ENCODE measurements around the gene EXOC6.
"Not testable (repeated sequence)": the region's sequence is repeated elsewhere in the genome, so short reads cannot be mapped to it uniquely, and the experiment has no call there.

The EXOC6 gene

DNA sequence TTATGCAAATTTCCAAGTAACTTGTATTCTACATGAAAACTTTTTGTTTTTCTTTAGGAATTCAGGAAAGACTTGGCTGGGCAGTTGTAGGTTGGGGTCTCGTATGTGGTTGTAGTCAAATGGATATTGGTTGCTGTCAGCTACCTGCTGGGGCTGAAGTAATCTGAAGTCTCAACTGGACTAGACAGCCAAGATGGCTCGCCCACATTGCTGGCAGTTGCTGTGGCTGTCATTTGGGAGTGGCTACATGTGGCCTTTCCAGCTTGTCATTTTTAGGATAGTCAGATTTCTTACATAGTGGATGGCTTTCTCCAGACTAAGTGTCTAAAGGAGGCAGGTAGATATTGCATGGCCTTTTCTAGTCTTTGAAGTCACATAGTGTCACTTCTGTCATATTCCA lies 32.6 kb downstream of the EXOC6 start:
- DNase-seq = no peak

DNA sequence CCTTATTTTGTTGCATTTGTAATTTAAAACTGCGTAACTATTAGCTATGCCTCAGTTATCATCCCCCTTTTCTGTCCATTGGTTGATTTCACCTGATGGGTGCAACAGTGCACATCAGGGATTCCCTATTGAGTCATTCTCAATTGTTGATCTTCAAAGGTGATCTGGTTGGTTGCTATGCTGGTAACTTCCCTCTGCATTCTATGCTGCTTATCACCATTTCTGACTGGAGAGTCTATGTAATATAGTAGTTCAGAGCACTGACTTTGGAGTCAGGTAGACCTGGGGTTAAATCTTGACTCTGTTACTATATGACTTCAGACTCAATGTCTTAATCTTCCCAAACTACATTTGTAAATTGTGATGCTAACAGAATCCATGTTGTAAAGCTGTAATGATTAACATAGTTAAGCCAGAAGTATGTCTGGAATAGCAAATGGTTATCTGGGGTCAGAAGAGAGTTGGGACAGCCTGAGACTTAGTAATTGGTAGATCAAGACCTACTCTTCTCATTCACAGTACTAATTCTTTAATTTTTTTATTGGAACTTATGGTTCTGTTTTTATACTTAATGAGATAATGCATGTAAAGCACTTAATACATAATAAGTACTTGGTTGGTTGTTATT lies 38.1 kb downstream of the EXOC6 start:
- DNase-seq = no peak

DNA sequence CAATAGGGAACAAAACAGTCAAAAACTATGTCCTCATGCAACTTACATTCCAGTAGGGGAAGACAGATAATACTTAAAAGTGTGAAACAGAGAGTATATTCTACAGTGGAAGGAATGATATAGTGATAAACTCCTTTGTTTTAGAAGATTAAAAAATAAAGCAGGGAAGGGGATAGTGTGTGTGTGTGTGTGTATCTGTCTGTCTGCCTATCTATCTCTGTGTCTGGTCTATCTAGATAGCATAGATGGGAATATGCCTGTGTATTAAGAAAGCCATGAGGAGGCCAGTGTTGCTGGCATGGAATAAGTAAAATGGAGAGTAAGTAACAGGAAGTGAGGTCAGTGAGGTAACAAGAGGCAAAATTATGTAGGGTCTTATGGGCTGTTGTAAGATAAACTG lies 42.2 kb downstream of the EXOC6 start:
- no peak for DNase-seq

DNA sequence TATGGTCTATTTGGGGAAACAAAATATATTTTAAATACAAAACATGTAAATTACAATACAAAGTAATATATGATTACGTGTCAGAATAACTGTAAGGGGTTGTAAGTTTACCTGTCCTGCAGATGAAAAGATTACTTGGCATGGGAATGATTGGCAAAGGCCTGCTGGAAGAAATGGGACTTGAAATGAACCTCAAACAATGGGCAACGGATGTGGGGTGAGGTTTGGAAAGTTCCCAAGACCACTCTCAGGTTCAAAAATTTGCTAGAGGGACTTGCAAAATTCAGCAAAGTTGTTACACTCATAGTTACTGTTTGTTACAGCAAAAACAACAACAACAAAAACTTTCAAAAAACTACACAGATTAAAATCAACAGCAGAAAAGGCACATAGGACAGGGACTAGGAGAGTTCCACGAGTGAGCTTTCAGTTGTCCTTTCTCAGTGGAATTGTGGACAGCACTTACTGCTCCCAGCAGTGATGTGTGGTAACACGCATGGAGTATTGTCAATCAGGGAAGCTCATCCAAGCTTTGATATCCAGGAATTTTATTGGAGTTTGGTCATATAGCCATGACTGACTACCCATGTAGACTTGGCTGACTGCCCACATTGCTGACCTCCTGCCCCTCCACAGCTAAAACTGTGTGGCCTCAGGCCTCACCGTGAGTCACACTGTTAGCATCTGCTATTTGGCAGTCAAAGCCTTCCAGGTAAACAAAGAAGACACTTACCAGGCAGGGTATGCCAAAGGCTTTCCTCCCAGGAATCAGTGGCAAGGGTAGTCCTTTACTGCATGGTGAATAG lies 43.8 kb downstream of the EXOC6 start:
- no peak for DNase-seq

DNA sequence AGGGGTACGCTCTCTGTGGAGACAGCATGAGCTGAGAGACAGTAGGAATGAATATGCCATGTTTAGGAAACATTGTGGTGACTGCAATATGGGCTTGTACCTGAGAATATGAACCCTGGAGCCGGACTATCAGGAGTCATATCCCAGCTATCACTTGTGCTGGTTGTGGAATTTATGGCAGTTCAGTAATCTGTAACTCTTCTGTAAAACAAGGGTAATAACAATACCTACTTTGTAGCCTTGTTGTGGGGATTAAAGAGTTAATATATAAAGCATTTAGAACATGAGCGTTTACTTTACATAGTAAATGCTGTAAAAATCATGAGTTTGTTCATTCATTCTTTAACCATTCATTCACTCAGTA lies 44.4 kb downstream of the EXOC6 start:
- DNase-seq = no peak

DNA sequence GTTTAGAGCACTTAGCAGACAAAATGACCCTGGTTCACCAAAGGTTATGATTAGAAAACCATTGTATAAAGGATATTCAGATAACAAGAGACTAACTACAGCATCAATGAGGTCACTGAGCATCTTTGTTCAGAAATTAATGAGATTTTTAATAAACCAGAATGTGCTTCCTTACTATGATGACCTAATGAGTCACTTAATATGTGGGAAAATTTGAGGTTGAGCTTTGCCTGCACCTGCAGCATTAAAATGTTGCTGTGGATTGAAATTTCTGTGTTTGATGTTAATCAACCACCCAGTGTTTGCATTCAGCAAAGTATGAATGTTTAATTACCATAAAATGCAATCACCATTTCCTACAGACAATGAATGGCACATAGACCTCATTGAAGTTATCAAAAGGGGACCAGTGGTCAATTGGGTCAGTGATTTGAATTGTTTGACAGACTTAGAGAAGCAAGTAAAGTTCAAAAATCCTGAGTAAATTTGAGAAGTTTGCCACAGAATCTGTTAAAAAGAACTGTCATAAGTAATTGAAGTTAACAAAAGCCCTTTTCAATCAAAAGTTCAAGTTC lies 45.8 kb downstream of the EXOC6 start:
- no peak for DNase-seq

DNA sequence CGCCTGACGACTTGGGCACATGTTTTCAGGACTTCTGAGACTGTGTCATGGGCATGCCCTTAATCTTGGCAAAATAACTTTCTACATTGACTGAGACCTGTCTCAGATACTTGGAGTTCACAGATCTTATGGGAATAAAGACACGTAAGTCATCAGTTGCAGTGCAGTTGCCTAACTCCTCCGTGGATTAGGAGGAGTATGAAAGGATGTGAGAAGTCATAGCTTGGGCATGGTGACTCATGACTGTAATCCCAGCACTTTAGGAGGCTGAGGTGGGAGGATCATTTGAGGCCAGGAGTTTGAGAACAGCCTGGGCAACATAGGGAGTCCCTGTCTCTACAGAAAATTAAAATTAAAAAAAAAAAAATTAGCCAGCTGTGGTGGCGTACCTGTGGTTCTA lies 49.6 kb downstream of the EXOC6 start:
- DNase-seq = no peak

DNA sequence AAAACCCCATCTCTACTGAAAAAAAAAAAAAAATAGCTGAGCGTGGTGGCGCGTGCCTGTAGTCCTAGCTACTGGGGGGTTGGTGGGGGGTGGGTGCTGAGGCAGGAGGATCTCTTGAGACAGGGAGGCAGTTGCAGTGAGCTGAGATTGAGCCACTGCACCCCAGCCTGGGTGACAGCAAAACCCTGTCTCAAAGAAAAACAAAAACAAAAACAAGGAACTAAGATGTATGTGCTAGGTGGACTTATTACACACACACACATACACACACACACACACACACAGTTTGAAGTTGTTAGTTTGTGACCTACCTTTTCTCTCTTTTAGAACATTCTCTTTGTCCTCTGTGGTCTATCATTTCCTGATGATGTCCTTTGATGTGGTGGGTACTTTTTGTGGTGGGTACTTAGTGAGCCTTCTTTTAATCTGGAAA lies 53.5 kb downstream of the EXOC6 start:
- peak; percentile 7 for DNase-seq

DNA sequence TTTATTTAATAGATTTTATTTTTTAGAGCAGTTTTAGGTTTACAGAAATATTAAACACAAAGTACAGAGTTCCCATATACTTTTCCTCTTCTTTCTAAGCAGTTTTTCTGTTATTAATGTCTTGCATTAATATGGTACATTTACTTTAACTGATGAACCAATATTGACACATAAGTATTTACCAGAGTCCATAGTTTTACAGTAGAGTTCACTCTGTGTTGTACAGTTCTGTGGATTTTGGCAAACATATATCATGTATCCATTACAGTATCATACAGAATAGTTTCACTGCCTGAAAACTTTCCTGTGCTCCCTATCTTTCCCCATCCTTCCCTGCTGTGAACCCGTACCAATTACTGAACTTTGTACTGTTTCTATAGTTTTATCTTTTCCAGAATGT lies 55.3 kb downstream of the EXOC6 start:
- no peak for DNase-seq

DNA sequence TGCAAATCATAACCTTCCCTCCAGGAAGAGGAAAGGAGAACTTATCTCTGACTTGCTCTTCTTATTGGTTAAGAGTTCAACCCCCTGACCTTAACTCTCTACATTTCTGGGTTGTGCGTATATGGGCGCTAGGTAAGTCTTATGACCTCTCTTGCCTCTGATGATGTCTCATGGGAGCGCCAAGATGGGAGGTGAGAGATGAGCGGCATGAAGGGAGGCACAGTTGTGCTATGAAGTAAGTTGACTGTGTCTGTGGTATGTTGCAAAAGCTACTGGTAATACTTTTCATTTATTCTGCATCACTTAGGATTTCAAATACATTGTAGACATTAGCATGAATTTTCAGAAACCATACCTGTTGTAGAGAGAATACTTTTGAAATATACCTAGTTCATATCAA lies 59.0 kb downstream of the EXOC6 start:
- no peak for DNase-seq

DNA sequence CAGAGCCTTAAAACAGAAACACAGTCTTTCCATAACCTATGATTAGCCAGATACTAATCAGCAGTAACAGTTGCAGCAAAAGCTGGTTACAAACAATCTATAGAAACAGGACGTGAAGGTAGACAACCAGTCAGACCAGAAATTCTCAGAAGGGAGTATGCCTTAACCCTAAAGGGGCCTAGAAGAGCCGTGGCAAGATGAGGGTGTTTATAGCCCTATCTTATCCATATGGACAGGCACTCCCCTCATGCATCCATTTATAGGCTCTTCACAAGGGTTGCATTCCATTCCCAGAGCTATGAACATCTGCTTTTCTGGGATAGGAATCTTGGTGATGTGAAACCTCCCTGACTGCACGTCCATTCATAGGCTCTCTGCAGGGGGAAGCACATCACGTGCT lies 64.3 kb downstream of the EXOC6 start:
- DNase-seq = not testable (repeated sequence)

DNA sequence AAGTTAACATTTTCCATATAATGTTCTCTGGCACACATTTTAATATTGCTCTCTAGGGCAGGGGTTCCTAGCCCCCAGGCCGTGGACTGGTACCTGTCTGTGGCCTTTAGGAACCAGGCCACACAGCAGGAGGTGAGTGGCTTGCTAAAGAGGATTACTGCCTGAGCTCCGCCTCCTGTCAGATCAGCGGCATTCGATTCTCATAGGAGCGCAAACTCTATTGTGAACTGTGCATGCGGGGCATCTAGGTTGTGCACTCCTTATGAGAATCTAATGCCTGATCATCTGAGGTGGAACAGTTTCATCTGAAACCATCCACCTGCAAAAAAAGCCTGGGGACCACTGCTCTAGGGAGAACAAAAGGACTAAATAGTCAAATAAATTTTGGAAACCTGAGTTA lies 65.7 kb downstream of the EXOC6 start:
- no peak for DNase-seq

DNA sequence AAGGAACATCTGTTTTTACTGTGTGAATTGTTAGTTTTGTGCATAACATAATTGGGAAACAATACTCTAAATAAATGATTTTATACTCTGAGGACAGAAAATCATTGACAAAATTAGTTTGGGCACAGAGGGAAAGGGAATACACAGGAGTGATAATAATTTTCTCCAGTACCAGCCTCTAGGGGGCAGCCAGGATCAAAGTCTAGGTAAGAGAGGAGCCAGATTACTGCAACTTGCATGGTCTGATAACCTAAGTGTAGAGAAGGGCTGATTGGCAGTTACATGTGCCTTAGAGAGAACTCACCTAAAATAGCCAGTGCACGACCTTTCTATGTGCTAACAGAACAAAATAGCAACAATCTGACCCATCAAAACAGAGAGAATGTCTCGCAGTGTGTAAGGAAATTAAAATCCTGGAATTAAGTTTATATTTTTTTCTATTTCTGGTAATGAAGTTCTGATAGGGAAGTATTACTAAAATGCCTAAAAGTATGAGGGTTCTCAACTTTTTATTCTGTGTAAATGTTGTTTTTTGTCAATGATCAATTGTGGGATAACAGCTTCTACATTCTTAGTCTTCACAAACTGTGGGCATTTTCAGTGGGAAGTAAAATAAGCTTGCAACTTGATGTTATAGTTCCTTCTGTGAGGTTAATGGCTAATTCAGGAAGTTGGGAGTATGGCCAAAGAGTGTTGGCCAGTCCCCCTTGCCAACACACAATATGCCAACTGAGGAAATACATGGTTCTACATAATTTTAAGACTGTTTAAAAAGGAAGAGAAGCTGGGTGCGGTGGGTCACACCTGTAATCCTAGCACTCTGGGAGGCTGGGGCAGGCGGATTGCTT lies 66.4 kb downstream of the EXOC6 start:
- peak; percentile 2 for DNase-seq

DNA sequence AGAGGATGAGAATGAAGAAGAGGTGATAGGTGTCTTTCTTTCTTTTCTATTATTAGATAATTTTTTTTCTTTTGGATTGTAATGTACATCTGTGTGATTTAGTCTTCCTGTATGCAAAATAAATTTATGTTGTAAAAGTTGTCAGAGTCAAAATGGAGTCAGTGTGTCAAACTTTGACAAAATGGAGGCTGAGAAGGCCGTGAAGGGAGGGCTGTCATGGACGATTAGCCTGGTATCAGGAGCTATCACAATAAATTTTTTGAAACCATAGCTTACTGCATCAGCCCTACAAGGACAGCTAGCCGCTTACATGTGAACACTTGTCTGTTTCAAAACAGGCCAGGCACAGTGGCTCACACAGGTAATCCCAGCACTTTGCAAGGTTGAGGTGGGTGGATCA lies 67.6 kb downstream of the EXOC6 start:
- no peak for DNase-seq

DNA sequence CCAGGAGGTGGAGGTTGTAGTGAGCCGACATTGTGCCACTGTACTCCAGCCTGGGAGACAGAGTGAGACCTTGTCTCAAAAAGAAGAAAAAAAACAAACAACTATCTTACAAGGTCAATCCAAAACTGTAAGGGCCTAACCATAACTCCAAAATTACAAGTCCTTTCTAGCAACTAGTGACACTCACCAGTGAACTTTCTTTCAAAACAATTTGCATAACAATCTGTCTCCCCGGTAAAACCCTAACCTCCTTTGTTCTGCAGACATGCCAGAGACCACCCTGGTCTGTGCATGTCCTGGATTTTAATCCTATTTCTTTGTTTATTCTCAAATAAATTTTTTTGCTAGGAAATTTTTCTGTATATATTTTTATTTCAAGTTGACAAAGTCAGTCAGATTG lies 68.1 kb downstream of the EXOC6 start:
- no peak for DNase-seq

DNA sequence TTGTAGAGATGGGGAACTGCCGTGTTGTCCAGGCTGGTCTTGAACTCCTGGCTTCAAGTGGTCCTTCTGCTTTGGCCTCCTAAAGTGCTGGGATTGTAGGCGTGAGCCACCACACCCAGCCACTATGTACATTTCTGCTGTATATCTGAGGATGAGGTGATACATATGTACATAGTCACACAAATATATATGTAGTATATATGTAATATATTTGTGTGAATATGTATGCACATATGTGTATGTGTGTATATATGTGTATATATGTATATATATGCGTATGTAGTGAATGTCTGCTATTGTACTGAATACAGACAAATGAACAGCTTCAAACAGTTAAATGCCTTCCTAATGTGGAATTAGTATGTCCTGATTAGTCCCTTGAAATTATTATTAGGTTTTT lies 70.3 kb downstream of the EXOC6 start:
- DNase-seq = no peak

DNA sequence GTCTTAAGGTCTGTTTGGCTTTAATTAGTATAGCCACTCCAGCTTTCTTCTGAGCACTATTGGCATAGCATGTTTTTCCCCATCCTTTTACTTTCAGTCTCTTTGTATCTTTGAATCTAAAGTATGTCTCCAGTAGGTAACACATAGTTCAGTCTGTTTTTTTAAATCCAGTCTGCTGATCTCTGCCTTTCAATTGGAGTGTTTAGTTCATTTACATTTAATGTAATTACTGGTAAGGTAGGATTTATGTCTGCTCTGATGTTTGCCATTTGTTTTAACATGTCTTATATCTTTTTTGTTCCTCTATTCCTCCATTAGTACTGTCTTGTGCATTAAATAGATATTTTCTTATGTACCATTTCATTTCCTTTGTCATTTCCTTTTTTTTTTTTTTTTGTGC lies 72.5 kb downstream of the EXOC6 start:
- no peak for DNase-seq

DNA sequence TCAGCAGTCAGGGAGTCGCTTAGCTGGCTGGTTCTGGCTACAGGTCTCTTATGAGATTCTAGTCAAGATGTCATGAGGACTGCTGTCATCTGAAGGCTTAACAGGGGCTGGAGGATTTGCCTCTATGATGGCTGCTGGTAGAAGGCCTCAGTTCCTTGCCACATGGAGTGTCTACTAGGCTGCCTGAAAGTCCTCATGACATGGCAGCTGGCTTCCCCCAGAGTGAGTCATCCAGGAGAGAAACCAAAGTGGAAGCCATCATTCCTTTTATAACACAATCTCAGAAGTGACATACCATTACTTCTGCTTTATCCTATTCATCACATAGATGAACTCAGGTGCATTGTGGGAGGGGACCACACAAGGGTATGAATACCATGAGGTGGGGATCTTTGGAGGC lies 75.1 kb downstream of the EXOC6 start:
- DNase-seq = no peak

DNA sequence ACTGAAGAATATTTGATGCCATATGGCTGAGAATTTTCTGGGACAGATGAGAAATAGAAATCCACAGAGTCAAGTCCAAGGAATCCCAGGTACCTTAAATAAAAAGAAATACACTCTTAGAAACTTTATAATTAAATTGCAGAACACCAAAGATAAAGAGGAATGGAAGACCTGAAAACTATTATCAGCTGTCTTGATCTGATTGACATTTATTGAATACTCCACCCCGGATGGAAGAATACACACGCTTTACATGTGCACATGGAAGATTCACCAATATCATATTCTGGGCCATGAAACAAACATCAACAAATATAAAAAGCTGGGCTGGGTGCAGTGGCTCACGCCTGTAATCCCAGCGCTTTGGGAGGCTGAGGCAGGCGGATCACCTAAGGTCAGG lies 81.6 kb downstream of the EXOC6 start:
- DNase-seq = no peak

DNA sequence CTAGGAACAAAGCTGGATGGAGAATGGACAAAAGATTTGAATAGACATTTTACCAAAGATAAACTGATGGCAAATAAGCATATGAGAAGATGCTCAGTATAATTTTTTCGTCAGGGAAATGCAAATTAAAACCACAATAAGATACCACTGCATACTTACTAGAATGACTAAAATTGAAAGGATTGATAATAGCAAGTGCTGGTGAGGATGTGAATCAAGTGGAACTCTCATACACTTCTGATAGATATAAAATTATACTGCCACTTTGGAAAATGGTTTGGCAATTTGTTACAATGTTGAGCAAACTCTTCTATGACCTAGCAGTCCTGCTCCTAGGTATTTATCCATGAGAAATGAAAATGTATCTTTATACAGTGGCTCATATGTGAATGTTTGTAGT lies 83.3 kb downstream of the EXOC6 start:
- DNase-seq = no peak

DNA sequence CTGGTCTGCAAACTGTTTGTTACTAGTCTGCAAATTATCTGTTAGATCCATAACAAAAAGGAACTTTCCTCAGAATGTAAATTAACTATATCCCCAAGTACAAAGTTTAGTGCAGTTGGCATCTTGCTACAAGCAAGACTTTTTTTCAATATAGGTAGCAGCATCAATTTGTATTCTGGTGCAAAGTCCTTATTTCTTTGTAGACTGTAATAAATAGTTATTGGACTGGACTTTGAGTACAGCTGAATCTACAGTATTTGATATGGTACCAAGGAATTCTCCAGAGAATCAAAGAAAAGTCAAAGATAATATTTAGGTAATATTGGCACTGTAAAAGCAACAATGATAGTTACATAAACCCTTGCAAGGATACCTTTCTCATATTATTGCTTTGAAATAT lies 89.6 kb downstream of the EXOC6 start:
- DNase-seq = no peak

DNA sequence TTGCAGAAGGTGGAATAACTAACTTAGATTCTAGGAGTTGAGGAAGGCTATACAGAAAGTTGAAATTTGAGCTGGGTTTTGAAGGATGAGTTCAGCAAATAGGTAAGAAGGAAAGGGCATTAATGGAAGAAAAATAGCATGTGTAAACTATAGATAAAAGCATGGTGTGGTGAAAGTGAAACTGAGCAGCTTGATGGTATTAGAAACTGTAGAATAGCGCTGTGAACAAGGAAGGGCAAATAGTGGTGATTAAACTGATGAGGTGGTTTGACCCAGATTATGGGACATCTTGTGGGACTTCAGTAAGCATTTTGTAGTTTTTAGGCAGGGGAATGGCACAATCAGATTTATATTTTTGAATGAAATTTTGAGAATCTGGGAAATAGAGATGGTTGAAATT lies 90.5 kb downstream of the EXOC6 start:
- DNase-seq = no peak

DNA sequence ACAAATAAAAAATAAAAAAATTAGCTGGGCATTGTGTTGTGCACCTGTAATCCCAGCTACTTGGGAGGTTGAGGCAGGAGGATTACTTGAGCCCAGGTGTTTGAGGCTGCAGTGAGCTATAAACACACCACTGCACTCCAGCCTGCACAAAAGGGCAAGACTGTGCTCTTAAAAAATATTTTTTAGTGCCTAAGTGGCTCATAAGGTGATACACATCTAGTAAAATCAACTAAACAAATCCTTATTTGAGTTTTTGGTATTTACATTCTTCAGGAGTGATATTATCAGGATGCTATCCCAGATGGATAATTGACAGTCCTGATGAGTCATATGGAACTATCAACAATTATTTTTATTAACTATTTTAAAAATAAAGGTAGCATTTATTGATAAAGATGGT lies 93.9 kb downstream of the EXOC6 start:
- DNase-seq = no peak

DNA sequence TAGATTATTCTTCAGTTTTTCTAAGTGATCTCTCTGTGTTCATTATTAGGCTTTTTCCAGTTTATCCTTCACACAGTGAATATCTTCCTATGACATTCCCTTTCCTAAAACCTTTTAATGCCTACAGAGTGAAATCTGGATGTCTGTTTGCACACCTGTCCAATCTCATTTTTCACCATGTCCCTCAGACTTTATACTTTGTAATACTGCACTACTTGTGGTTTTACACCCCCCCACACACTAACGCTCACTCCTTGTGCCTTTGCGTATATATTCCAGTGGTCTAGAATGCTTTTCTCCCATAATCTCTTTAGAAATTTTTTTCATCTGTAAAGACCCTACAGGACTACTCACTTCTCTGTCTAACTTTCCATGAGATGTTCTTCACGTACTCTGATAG lies 98.2 kb downstream of the EXOC6 start:
- no peak for DNase-seq
